HG02973 (cell line): ENCODE results near the gene OR14I1.
"Not testable (repeated sequence)": the region's sequence is repeated elsewhere in the genome, so short reads cannot be mapped to it uniquely, and the experiment has no call there.

Source experiments
- ATAC-seq: cut with Tn5 transposase; IDR thresholded peaks from one replicate; pipeline ENCODE4 v1.9.1; 2021; ENCODE audit warnings: moderate library complexity; ENCODE audit not compliant: unreplicated experiment

Gene OR14I1

DNA sequence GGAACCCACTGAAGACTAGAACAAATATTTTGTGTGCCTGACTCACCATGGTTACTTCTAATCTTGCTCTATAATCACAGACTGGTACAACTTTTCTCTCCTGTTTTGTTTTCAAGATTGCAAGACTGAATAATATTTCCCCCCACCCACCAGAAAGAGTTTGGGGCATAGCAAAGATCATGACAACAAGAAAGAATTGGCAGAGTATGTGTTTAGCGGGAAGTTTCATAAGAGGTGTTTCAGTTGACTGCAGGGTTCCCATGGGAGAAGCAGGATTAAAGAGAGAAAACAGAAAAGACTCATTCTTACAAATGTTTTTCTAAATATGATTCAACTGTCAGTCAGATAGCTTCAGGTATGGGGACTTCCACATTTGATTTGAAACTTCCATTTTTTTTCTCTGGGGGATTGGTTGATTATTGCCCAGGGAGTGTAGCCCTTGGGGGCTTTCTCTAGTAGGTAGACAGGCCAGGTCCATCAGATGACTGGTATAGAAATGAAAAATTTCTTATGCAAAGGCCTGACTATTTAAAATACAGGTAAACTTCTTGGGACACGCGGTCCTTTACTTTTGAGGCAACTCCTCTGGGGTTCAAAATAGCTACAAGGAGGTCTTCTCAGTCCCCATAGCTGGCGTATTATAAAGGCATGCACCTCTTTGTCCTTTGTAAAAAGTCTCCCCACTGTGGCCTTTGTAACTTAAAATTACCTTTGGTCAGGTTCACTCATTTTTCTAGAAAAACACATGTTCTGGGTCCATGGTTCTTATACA lies 13.9 kb downstream of the OR14I1 start:
- peak; percentile 63 for ATAC-seq

DNA sequence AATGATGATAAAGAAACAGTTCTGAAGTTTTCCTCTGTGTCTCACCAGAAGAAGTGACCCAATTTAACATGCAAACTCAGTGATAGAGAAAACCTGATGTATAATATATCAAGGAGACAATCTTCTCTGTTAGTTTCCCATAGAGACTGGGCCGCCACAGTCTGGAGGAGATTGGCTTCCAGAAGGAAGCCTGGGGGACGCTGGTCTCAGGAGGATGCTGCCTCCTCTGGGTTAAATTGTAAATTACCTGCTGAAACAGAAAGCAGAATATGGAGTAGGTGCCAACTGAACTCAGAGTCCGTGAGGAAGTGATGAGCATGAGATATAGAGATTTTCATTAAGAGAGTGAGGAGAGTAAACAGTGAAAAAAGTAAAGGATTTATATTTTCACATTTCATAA lies 15.8 kb downstream of the OR14I1 start:
- peak; percentile 80 for ATAC-seq

DNA sequence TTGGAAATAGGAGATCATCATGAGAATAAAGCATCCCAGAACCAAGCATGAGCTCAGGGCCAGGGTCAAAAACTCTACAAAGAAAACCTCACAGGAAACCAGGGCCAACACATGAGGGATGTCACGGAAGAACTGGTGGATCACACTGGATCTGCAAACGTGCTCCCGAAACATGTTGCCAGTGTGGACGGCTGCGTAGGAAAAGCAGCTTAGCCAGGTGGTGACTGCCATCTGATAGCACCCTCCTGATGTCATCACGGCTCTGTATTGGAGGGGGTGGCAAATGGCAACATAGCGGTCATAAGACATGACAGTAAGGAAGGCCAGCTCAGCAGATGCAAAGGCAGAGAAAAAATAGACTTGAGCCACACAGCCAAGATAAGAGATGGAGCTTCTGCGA lies 20.9 kb downstream of the OR14I1 start:
- no peak for ATAC-seq

DNA sequence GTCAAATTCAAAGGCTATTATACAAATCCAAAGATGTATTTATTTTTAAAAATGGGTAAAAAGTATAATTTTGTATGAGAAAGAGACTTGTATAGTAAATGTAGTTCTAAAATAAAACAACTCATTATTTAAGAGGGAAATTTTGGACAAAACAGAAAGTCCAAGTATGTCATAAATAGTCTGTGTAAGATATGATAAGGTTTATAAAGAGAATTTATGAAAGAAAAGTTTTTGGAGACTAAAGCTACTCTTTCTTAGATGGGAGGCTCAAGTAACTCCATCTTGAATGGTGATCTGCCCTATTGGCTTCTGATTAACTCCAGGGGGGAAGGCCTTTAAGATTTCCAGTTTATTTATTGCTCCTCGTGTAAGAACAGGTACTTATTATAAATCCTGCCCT lies 32.6 kb downstream of the OR14I1 start:
- ATAC-seq: no peak

DNA sequence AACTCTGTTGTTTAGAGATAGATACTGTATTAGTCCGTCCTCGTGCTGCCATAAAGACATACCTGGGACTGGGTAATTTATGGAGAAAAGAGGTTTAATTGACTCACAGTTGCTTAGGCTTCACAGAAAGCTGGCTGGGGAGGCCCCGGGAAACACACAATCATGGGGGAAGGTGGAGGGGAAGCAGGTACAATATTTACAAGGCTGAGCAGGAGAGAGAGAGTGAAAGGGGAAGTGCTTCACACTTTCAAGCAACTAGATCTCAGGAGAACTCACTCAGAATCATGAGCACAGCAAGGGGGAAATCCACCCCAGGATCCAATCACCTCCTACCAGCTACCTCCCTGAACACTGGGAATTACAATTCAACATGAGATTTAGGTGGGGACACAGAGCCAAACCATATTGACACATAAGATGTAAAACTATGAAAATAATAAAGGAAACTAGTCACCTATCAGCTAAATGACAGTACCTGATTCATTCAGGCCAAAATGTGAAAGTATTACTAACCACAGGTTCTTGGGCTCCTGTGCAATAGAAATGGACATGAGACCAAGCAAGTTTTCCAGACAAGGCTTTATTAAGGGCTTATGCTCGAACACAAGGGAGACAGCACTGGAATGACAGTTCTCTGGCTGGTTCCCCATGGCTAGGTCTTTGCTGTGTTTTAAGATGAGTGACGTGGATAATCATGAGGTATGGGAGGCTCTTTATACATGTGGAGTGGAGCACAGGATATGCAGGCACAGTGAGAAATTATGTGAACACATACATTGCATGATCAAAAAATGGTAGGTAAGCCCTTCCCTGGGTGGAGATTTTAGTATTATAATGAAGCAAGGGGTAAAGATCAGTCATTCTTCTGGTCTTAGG lies 38.9 kb downstream of the OR14I1 start:
- ATAC-seq: peak; percentile 95

DNA sequence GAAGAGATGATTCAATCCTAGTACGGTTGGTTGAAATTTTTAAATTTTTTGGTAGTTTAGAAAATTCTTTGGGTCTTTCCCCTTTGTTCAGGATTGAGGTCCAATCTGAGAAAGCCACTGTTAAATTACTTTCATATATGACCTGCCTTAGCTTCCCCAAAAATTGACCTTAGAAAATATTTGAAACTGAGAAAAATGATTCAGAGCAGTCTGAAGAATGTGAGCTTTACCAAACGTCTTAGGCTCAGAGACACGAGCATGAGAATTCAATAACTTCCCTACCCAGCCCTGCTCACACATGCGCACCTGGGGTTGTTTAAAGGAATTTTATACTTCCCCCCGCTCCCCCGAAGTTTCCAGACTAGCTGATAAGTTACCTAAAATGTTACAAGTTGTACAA lies 45.8 kb downstream of the OR14I1 start:
- ATAC-seq: peak; percentile 43

DNA sequence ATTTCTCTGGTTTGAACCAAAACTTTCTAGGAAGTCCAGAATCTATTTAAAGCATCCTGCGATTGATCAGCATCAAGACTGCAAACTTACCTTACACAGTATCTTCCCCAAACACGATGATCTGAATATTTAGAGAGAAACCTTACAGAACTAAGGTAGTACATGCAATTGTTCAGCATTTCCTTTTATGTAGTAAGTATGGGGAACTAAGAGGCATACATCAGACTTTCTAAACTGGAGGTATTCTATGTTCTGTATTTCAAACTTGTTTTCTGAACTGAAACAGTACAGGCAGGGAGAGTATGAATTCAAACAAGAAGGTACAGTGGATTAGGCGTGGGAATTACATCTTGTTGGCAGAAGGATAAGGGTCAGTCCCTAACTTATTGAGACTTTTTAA lies 47.2 kb downstream of the OR14I1 start, which contains the start of gene OR2T27:
Gene OR2T27, minus strand, starts transcription at position 175 of the 400 bp plus-strand sequence. CDS start 4,644 bp downstream, outside the sequence.
- not testable (repeated sequence) for ATAC-seq
